Lower leg skin (tissue), 3 donors: ENCODE data around the gene FMNL2.

Experiments used
- CTCF ChIP-seq, 3 donors: fragments of 450-650 bp; IDR thresholded peaks; one replicate each; pipeline ENCODE4 v1.5.1; 2016; ENCODE audit warnings: antibody characterized with exemption in 3 of 3, mild to moderate bottlenecking in 3 of 3, moderate library complexity in 2 of 3
- POLR2A ChIP-seq, 2 donors: fragments of 450-650 bp; IDR thresholded peaks; one replicate each; pipeline ENCODE4 v1.6.1; 2016 to 2017; ENCODE audit warnings: antibody characterized with exemption in 2 of 2, mild to moderate bottlenecking in 1 of 2, moderate library complexity in 1 of 2

DNA sequence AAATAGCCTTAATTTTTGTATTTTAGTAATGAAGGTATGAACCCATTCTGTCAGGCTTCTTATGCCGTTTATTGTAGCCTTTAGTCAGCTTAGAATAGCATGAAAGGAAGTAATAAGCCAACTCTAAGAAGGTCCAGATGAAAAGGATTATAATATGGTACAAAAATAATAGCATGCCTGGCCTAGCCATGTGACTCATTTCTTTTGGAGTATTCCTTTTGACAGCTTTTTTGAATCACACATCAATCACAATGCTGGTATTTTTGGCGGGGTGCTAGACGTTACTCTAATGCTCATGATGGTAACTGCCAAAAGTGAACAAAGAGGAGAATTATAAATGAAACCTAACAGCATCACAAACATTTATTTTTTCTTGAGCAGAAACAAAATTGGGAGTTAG is 19.9 kb downstream of the FMNL2 start:
- TF ChIP-seq POLR2A (IDR thresholded peaks at IDR 0.05) (no peak), CTCF (IDR thresholded peaks at IDR 0.05) (no peak)
